Stimulated activated effector memory CD8-positive, alpha-beta T cell treated with anti-CD3 and anti-CD28 coated beads, Interleukin-12 subunit alpha, Interleukin-12 subunit beta, amount 100 ng/mL, for 72 hours (primary cell): Measurements from ENCODE around the gene LRIT2.

ENCODE experiments used
- ATAC-seq: fragments of 150-1000 bp; cut with Tn5 transposase; 2 replicates; pipeline ENCODE4 v1.10.0; 2021
- DNase-seq, 2 donors: peaks; one replicate each; pipeline ENCODE4 v3.0.0; 2021 to 2022; ENCODE audit warnings: low spot score in 2 of 2
- H3K27ac Mint-ChIP-seq: one replicate; pipeline ENCODE4 v1.8.0; 2022; ENCODE audit warnings: mild to moderate bottlenecking, mixed read lengths
- H3K36me3 Mint-ChIP-seq: one replicate; pipeline ENCODE4 v1.8.0; 2022; ENCODE audit warnings: mild to moderate bottlenecking, mixed read lengths
- H3K4me1 Mint-ChIP-seq: one replicate; pipeline ENCODE4 v1.8.0; 2022; ENCODE audit warnings: mixed read lengths
- H3K4me3 Mint-ChIP-seq: one replicate; pipeline ENCODE4 v1.8.0; 2022; ENCODE audit warnings: mild to moderate bottlenecking, mixed read lengths
- H3K9me3 Mint-ChIP-seq: one replicate; pipeline ENCODE4 v1.8.0; 2022; ENCODE audit warnings: mixed read lengths

The LRIT2 gene

DNA sequence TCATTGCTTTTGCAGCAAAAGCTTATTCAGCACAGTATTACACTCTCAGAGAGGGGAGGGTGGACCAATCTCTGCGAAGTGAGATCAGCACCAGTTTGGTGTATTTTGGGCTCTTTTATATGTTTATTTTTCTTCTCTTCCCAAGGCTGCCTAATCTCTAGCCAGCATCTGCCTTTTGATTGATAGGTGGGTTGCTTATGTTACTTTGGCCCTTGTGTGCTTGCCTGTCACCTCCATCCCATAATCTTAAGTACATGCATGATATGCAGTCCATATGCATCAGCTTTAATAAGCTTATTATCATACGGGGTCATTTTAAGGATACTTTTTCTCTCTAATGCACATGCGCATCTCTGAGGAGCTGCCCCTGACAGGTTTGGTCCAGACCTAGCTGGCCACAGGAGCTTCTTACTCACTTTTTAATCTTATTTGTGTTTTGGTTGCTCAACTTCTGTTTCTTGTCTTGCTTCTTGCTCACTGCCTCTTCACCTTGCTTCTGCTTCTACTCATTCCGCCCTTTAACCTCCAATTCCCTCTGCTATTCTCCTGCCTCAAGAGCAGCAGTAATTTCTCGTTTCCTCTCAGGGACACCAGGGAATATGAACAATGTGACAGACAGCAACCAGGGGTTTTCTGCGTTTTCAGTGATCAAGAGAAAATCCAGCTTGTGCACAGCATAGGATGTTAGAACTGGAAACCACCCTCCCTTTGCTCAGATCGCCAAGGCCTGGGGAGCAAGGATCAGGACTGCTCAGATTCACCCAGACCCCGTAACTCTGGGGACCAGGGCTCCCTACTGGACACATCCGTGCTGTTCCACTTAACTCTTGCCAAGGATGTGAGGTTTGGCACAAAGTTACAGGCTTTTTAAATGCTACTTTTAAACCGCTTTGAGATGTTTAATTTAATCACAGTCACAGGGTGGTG is 29.5 kb upstream of the LRIT2 start:
- Mint-ChIP-seq H3K36me3 (no peaks in the 10 kb centered on the region), H3K4me1 (no peaks in the 10 kb centered on the region), H3K27ac (no peak overlapping the region), H3K9me3 (no peaks in the 10 kb centered on the region), H3K4me3 (no peak overlapping the region)
- DNase-seq: no peak
- ATAC-seq: no peak

DNA sequence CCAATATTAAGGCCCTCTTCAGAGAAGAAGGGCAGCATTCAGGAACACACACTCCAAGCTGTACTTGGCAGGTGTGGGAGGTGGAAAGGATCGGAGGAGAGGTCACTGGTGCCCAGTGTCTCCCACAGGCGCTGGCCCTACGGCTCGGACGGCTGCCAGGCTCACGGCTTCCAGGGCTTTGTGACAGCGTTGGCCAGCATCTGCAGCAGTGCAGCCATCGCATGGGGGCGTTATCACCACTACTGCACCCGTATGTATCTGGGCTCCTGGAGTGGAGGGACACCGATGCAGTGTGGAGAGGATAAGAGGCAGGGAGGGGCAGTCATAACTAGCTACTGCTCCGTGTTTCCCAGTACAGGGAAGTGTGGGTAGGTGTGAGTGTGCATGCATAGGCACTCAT is 23.4 kb upstream of the LRIT2 start:
- Mint-ChIP-seq H3K36me3 (no peaks in the 10 kb centered on the region), H3K27ac (no peak overlapping the region), H3K4me3 (no peak overlapping the region), H3K9me3 (no peaks in the 10 kb centered on the region), H3K4me1 (no peaks in the 10 kb centered on the region)
- DNase-seq (no peak), ATAC-seq (no peak)

DNA sequence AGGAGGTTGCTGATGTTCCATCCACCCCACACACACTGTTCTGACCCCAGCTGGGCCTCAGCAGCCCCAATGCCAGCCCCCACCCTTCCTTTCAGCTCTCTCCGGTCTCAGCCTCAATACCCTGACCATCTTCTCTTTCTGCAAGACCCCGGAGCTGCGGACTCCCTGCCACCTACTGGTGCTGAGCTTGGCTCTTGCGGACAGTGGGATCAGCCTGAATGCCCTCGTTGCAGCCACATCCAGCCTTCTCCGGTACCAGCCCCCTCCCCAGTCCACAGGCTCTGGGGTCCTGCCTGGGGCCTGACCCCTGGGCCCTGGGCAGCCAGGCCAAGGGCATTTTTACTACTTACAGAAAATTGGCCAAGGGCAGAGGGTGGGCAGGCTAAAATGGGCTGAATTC is 22.2 kb upstream of the LRIT2 start:
- DNase-seq (no peak), ATAC-seq (no peak)
- H3K4me1 Mint-ChIP-seq: no peaks in the 10 kb centered on the region
- no peak overlapping the region for H3K27ac Mint-ChIP-seq
- no peaks in the 10 kb centered on the region for H3K36me3 Mint-ChIP-seq
- H3K4me3 Mint-ChIP-seq: no peak overlapping the region
- no peaks in the 10 kb centered on the region for H3K9me3 Mint-ChIP-seq

DNA sequence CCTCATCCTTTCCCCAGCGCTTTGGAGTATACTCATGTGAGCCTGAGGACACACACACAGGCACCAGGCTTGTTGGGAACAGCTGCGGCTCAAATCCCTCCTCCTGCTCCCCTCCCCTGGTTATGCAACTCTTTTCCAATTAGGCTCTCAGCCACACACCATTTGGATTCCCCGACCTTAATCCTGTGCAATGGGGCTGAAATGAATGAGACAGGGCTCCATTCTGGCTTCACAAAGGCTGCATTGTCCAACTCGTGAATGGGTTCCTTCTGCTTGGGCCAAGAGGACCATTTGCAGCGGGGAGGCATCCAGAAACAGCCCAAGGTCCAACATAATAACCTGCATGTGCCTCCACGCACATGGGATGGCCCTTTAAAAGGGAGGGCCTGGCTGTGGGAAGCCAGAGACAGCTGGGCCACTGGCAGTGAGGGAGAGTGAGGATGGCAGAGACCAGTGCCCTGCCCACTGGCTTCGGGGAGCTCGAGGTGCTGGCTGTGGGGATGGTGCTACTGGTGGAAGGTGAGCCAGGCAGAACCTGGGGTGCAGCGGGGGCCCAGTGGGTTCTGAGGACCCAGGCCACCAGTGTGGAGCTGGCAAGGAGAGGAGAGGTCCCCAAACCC is 19.4 kb upstream of the LRIT2 start, which contains the start of gene RGR:
RGR (plus strand) TSS at position 403 of the 620 bp plus-strand sequence; CDS start at position 441, 38 bp downstream.
- H3K4me3 Mint-ChIP-seq: no peak within 1 kb of the TSS
- H3K4me1 Mint-ChIP-seq: no peaks in the 10 kb centered on the region
- DNase-seq: no peak
- H3K9me3 Mint-ChIP-seq: no peaks in the 10 kb centered on the region
- H3K27ac Mint-ChIP-seq: no peak within 1 kb of the TSS
- H3K36me3 Mint-ChIP-seq: no peaks in the 10 kb centered on the region
- ATAC-seq: no peak

DNA sequence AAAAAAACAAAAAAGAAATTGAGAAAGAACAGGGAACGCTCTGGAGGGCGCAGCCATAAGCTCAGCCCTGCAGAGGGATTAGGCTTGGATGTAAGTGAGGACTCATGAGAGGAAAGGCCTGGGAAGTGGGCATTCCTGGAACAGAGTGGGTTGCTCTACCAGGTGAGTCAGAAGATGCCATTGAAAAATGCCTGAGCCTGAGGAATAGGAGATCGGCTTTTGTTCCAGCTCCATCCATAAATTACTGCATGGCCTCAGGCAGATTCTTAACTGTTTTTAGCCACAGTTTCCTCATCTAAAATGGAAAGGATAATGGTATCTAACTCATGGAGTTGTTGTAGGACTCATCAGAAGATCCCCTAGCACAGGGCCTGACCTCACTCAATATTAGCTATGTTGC is 18.4 kb upstream of the LRIT2 start:
- ATAC-seq (no peak), DNase-seq (no peak)
- Mint-ChIP-seq H3K4me1 (no peaks in the 10 kb centered on the region), H3K36me3 (no peaks in the 10 kb centered on the region), H3K27ac (no peak overlapping the region), H3K4me3 (no peak overlapping the region), H3K9me3 (no peaks in the 10 kb centered on the region)

DNA sequence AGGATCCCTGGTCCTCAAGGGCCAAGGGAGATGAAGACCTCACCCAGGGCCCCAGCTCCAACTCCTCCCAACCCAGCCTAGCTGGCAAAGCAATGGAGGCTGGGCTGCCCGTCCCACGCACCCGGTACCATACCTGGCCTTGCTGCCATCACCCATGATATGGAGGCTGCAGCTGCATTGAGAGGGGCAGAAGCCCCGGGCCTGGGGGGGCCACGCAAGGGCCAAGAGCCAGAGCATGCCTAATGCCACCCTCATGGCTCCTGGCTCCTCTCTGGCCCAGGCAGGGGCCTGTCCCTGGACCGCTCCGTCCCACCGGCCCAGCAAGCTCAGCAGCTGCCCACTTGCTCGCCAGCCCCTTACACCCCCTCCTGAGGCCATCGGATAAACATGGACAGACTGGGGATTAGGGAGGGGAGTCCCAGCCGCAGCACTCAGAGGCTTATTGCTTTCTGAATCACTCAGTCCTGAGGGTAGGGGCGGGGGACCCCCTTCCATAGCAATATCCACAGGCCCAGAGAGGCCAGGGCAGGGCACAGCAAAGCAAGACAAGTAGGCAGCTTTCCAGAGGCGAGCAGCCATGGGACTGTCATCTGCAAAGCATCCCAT is 15.9 kb upstream of the LRIT2 start, which contains the start of gene LRIT1:
LRIT1 (minus strand) TSS at position 362 of the 606 bp plus-strand sequence; CDS start at position 255, 107 bp downstream.
- H3K27ac Mint-ChIP-seq: no peak within 1 kb of the TSS
- peak; percentile 5 for ATAC-seq
- no peaks in the 10 kb centered on the region for H3K4me1 Mint-ChIP-seq

DNA sequence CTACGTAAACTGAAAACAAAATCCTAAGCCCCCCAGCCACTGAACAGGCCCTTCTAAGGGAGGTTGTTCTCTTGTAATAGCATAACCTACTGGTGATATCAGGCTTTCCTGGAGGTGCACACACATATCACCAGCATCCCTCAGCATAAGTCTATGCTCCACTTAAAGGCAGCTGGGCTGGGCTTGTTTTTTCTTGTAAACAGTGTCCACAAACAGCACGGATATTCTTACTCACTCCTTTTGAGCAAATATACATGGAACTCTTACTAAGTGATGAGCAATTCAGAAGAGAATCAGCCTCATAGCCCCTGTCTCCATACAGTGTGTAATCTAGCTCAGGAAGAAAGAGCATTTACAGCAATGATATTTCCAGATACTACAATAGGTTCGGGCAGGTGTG is 13.6 kb upstream of the LRIT2 start:
- no peak overlapping the region for H3K27ac Mint-ChIP-seq
- no peak overlapping the region for H3K4me3 Mint-ChIP-seq
- H3K4me1 Mint-ChIP-seq: no peaks in the 10 kb centered on the region
- no peaks in the 10 kb centered on the region for H3K9me3 Mint-ChIP-seq
- no peak for DNase-seq
- no peak for ATAC-seq
- H3K36me3 Mint-ChIP-seq: no peaks in the 10 kb centered on the region

More for the DNA sequence above, 15.9 kb upstream of the LRIT2 start, which contains the start of gene LRIT1:
- Mint-ChIP-seq H3K9me3 (no peaks in the 10 kb centered on the region), H3K36me3 (no peaks in the 10 kb centered on the region), H3K4me3 (no peak within 1 kb of the TSS)
- DNase-seq: no peak

DNA sequence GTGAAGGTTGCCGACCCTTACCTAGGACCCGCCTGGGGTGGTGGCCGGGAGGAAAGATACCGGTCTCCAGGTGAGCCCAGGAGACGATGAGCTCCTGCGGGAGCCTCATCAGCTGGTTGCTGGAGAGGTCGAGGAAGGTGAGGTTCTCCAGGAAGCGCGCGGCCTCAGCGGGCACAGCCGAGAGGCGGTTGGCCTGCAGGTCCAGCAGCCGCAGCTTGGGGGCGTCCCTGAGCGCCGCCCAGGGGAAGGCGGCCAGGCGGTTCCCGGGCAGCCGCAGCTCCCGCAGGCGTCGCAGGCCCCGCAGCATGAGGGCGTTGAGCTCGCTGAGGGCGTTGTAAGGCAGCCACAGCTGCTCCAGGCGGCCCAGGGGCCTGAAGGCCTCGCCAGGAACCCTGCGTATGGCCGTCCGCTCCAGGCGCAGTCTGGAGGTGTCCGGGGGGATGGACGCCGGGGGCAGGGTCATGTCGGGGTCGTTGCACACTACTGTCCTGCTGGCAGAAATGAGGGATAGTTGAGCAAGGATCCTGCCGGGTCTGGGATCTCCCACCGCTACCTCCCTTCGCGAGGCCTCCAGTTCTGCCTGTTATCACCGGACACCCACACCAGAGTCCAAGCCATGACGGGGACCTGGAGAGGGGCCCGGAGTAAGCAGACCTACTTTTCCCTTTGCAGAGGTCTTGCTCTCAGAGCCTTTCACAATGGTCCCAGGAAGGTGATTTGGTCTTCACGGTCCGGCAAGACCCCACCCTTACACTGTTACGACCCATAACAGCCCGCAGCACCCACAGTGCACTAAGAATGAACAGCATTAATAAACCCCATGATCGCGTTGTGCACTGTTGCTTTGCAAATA is 12.1 kb upstream of the LRIT2 start:
- Mint-ChIP-seq H3K9me3 (no peaks in the 10 kb centered on the region), H3K36me3 (no peaks in the 10 kb centered on the region), H3K4me3 (no peak overlapping the region), H3K4me1 (no peaks in the 10 kb centered on the region), H3K27ac (no peak overlapping the region)
- no peak for DNase-seq
- ATAC-seq: no peak

DNA sequence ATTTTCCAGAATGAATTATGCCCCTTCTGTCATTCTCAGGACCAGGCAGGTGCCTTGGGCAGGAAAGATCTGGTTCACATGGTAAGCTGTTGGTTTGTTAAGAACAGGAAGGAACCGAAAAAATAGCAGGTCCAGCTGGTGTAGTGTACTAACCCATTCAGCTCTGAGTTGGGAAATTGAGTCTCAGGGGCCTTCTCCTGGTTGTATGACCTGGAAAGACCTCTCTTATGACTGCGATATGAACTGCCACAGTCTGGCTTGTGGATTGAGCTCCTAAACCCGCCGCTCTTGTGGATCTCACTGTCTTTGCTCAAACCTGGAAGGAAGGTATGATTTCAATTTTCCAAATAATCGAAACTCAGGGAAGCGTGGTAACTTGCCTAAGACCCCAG is 11.5 kb upstream of the LRIT2 start:
- ATAC-seq: no peak
- Mint-ChIP-seq H3K9me3 (no peaks in the 10 kb centered on the region), H3K27ac (no peak overlapping the region), H3K4me1 (no peaks in the 10 kb centered on the region), H3K36me3 (no peaks in the 10 kb centered on the region), H3K4me3 (no peak overlapping the region)
- no peak for DNase-seq

DNA sequence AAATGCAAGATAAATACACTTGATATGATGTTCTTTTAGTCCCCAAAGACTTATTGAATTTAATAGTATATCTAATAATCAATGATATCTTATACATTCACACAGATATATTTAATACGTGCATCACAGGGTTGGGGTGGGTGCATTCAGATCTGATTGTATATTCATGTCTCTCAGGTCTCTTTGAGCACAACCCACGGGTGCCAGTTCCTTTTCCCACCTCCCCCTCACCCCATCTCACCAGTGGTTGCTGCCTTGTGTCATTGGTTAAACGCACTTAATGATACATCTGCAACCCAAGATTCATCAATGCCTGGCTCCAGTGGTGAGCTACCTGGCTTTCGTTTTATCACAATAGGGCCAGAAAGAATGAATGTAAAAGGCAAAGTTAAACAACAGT is 9.8 kb upstream of the LRIT2 start:
- H3K9me3 Mint-ChIP-seq: no peaks in the 10 kb centered on the region
- DNase-seq (no peak), ATAC-seq (no peak)
- no peaks in the 10 kb centered on the region for H3K4me1 Mint-ChIP-seq
- no peak overlapping the region for H3K4me3 Mint-ChIP-seq
- no peak overlapping the region for H3K27ac Mint-ChIP-seq
- no peaks in the 10 kb centered on the region for H3K36me3 Mint-ChIP-seq

DNA sequence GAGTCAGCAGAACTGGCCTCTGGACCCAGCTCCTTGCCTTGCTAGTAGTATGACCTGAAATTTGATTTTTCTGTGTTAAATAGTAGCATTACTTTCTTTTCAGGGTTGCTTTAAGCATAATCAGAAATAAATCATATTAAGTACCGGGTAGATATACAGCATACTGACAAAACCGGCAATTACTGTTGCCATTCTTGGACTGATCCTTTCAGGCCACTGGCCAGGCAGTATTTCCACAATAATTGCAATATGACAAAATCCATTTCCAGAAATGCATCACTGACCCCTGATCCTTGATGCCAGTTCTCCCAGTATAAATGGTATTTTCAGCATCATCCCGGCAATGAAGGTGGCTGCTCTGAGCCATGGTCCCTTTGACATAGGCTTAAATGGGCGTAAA is 9.1 kb upstream of the LRIT2 start:
- H3K36me3 Mint-ChIP-seq: no peaks in the 10 kb centered on the region
- ATAC-seq (no peak), DNase-seq (no peak)
- H3K4me1 Mint-ChIP-seq: no peaks in the 10 kb centered on the region
- no peak overlapping the region for H3K27ac Mint-ChIP-seq
- no peak overlapping the region for H3K4me3 Mint-ChIP-seq
- no peaks in the 10 kb centered on the region for H3K9me3 Mint-ChIP-seq

DNA sequence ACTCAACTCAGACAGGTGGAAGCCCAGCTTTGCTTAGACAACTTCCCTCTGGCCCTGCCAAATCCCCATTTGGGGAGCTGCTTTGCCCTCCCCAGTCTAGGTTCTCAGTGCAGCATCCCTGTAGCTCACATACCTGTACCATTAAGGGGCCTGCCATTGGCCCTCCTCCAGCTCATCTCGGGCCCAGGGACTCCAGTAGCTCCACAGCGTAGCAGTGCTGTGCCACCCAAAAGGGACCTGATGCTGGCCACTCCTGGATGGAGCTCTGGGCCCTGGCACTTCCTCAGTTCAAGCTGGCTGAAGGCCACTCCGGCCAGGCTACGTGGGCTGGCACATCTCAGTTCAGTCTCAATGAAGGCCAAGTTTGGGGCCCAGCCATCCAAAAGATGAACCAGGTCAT is 8.6 kb upstream of the LRIT2 start:
- Mint-ChIP-seq H3K9me3 (no peaks in the 10 kb centered on the region), H3K4me3 (no peak overlapping the region), H3K36me3 (no peaks in the 10 kb centered on the region), H3K4me1 (no peaks in the 10 kb centered on the region), H3K27ac (no peak overlapping the region)
- DNase-seq (no peak), ATAC-seq (no peak)

DNA sequence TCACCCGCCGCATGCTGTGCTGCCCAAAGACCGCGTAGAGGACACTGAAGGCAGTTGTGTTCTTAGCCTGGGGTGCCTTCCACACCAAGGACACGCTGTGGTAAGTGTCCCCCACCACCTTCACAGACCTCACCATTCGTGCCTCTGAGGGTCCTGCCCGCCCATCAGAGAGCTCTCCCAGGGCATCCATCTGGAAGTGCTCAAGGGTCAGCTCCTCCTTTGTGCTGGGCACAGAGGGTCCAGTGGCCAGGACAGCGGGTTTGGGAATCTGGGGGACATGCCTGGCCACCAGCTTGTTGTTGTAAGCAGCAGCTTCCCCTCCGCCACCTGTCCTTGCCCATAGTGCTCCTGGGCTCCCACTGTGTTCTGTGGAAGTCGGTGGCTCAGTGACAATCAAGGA is 7.0 kb upstream of the LRIT2 start:
- no peak overlapping the region for H3K4me3 Mint-ChIP-seq
- H3K4me1 Mint-ChIP-seq: no peaks in the 10 kb centered on the region
- DNase-seq: no peak
- H3K9me3 Mint-ChIP-seq: no peaks in the 10 kb centered on the region
- H3K36me3 Mint-ChIP-seq: no peaks in the 10 kb centered on the region
- no peak overlapping the region for H3K27ac Mint-ChIP-seq
- peak; percentile 21 for ATAC-seq

DNA sequence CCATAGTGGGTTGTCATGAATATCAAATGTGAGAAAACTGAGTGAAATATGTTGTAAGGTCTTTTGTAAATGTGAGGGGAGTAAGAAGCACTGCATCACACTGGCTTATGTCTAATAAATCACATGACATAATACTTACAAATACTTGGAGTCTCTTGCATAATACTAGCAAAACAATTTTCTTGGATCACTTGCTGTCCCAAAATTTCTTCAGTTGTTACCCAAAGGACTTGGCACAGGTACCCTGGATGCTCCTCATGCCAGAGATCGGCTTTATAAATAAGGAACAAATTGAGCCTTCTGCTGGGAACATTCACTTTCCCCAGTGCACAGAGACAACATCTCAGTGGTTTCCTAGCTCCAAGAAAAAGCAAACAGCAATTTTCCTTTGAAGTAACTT is 5.0 kb upstream of the LRIT2 start:
- no peaks in the 10 kb centered on the region for H3K9me3 Mint-ChIP-seq
- no peak for DNase-seq
- ATAC-seq: no peak
- no peaks in the 10 kb centered on the region for H3K4me1 Mint-ChIP-seq
- H3K4me3 Mint-ChIP-seq: no peak overlapping the region
- H3K36me3 Mint-ChIP-seq: no peaks in the 10 kb centered on the region
- no peak overlapping the region for H3K27ac Mint-ChIP-seq

DNA sequence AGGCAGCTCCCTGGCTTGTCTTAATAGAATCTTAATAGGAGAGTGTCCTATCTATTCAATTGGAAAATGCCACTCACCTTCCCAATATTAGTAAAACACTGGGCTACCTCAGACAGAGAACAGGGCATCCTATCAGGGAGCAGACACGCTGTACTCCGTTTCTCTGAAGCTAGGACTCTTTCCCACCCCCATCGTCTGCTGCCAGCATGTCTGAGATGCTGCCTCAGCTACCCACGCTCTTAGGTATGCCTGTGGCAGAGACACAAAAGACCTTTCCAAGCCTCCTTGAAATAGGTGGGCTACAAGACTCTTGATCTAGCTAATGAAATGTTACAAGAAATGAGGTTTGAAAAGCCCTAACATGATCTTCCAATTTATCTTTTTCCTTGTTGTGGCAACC is 2.5 kb upstream of the LRIT2 start:
- no peak overlapping the region for H3K4me3 Mint-ChIP-seq
- H3K27ac Mint-ChIP-seq: no peak overlapping the region
- no peaks in the 10 kb centered on the region for H3K36me3 Mint-ChIP-seq
- no peaks in the 10 kb centered on the region for H3K9me3 Mint-ChIP-seq
- ATAC-seq (no peak), DNase-seq (no peak)
- no peaks in the 10 kb centered on the region for H3K4me1 Mint-ChIP-seq
